CD4-positive, alpha-beta T cell (primary cell): ENCODE data around the gene SACM1L. TPM values are rescaled to one million over a fixed set of nuclear protein-coding genes. Genes with fewer than 3 reads are reported as not detected.

ENCODE experiments used
- ATAC-seq: fragments of 200-7000 bp; cut with Tn5 transposase; one replicate; pipeline ENCODE4 v1.10.0; 2022; ENCODE audit warnings: mild to moderate bottlenecking; ENCODE audit not compliant: poor library complexity
- CTCF ChIA-PET: fragments of 350-600 bp; sonication (Branson Sonifier 250); formaldehyde crosslinking; loops from one replicate; lab custom pipeline; 2021; ENCODE audit warnings: antibody characterized with exemption, inconsistent platforms; lab: Charles Lee
- POLR2A ChIA-PET: fragments of 350-600 bp; sonication (Branson Sonifier 250); formaldehyde crosslinking; loops from one replicate; lab custom pipeline; 2021; ENCODE audit warnings: antibody characterized with exemption, inconsistent platforms; lab: Charles Lee
- DNase-seq, 14 experiments: peaks; one replicate each; pipeline ENCODE4 v3.0.0-alpha.2; 2013 to 2020; ENCODE audit warnings: mixed read lengths in 2 of 14
- H3K27ac ChIP-seq, 2 donors: one replicate each; pipeline versions ENCODE4 v1.5.1 to v1.7.0; 2013; ENCODE audit warnings: low read length in 2 of 2, low read depth in 1 of 2, mild to moderate bottlenecking in 1 of 2
- H3K27me3 ChIP-seq, 2 experiments: 1 replicate in 1 of 2; 2 replicates in 1 of 2; pipeline versions ENCODE4 v1.6.1 to v1.7.0; 2013; ENCODE audit warnings: low read length in 2 of 2, control low read depth in 1 of 2, mild to moderate bottlenecking in 1 of 2, moderate library complexity in 1 of 2; ENCODE audit not compliant: insufficient read depth in 2 of 2, control insufficient read depth in 1 of 2
- H3K36me3 ChIP-seq: one replicate; pipeline ENCODE4 v1.6.1; 2013; ENCODE audit warnings: low read length, control low read depth; ENCODE audit not compliant: insufficient read depth
- H3K4me1 ChIP-seq: one replicate; pipeline ENCODE4 v1.6.1; 2013; ENCODE audit warnings: low read length, control low read depth; ENCODE audit not compliant: insufficient read depth
- H3K4me3 ChIP-seq: one replicate; pipeline ENCODE4 v1.5.1; 2013; ENCODE audit warnings: mild to moderate bottlenecking, low read length, moderate library complexity
- H3K9me3 ChIP-seq, 2 experiments: 1 replicate in 1 of 2; 2 replicates in 1 of 2; pipeline versions ENCODE4 v1.6.1 to v1.7.0; 2013; ENCODE audit warnings: low read length in 2 of 2, mild to moderate bottlenecking in 2 of 2, control low read depth in 1 of 2, moderate library complexity in 1 of 2; ENCODE audit not compliant: control insufficient read depth in 1 of 2, insufficient read depth in 1 of 2
- H3K27ac Mint-ChIP-seq: one replicate; pipeline ENCODE4 v1.8.0; 2020; ENCODE audit warnings: mixed read lengths
- H3K27me3 Mint-ChIP-seq: one replicate; pipeline ENCODE4 v1.8.0; 2021; ENCODE audit warnings: mixed read lengths
- H3K36me3 Mint-ChIP-seq: one replicate; pipeline ENCODE4 v1.8.0; 2021; ENCODE audit warnings: low read depth, mixed read lengths
- H3K4me1 Mint-ChIP-seq: one replicate; pipeline ENCODE4 v1.8.0; 2021; ENCODE audit warnings: low read depth, mixed read lengths
- H3K4me3 Mint-ChIP-seq: one replicate; pipeline ENCODE4 v1.8.0; 2020; ENCODE audit warnings: mild to moderate bottlenecking, mixed read lengths
- H3K9me3 Mint-ChIP-seq: one replicate; pipeline ENCODE4 v1.8.0; 2020; ENCODE audit warnings: mixed read lengths
- CTCF ChIP-seq: fragments of 200-600 bp; IDR thresholded peaks from one replicate; pipeline ENCODE4 v1.8.0; 2022; ENCODE audit warnings: antibody characterized with exemption, mild to moderate bottlenecking
- intact Hi-C, 2 experiments: fragments of 100-400 bp; cut with DNase I in 1 of 2; cut with micrococcal nuclease in 1 of 2; formaldehyde crosslinking; loops; one replicate each; pipeline versions ENCODE4 v1.15.1 to v1.9.0; 2023 to 2025; cut with DNase I, micrococcal nuclease
- total RNA-seq, 174 experiments: library from RNA in 2 of 174; stranded (reverse) in 2 of 174; gene quantifications; one replicate each; pipeline ENCODE4 v1.2.3 and lab custom pipeline; 2021 to 2026

SACM1L gene
- total RNA-seq, 2 experiments from 2014 or later: 41.9 to 44.3 TPM

GRCh38 chr3:45716790-45717336, 27.7 kb downstream of the SACM1L start:
- intact Hi-C loops: no loop called here
- no peak overlapping the region for H3K27ac ChIP-seq
- no peaks in the 10 kb centered on the region for H3K4me1 ChIP-seq
- H3K4me3 Mint-ChIP-seq: no peak overlapping the region
- peaks cover 59% of the 10 kb centered on the region for H3K36me3 ChIP-seq
- H3K27me3 ChIP-seq: no peaks in the 10 kb centered on the region
- no peaks in the 10 kb centered on the region for H3K27me3 Mint-ChIP-seq
- no peak overlapping the region for H3K4me3 ChIP-seq
- peaks cover 85% of the 10 kb centered on the region for H3K36me3 Mint-ChIP-seq
- no peaks in the 10 kb centered on the region for H3K9me3 ChIP-seq
- no peaks in the 10 kb centered on the region for H3K9me3 Mint-ChIP-seq
- TF ChIP-seq CTCF: no peak
- DNase-seq: no peak
- CTCF ChIA-PET: interaction anchor here (0.6 to 1.4 kb wide), 2 partner anchors 11 to 751 kb away, joined by 3 read pairs; no protein-coding TSS in a partner anchor
- no peak for ATAC-seq
- POLR2A ChIA-PET: no interaction called here
- no peak overlapping the region for H3K27ac Mint-ChIP-seq
- peaks cover 18% of the 10 kb centered on the region for H3K4me1 Mint-ChIP-seq

- CTCF ChIA-PET: no interaction called here
- intact Hi-C loops: no loop called here
- Histone ChIP-seq H3K9me3 (no peaks in the 10 kb centered on the region), H3K27ac (no peak overlapping the region), H3K36me3 (peaks cover 63% of the 10 kb centered on the region), H3K27me3 (no peaks in the 10 kb centered on the region), H3K4me3 (no peak overlapping the region), H3K4me1 (no peaks in the 10 kb centered on the region)
- TF ChIP-seq CTCF: no peak
- H3K4me3 Mint-ChIP-seq: no peak overlapping the region
- peaks cover 39% of the 10 kb centered on the region for H3K4me1 Mint-ChIP-seq
- POLR2A ChIA-PET: no interaction called here
- no peak for ATAC-seq
- H3K9me3 Mint-ChIP-seq: no peaks in the 10 kb centered on the region
- DNase-seq: no peak
- peaks cover 89% of the 10 kb centered on the region for H3K36me3 Mint-ChIP-seq
- H3K27ac Mint-ChIP-seq: peak overlapping the region; percentile 7
- H3K27me3 Mint-ChIP-seq: no peaks in the 10 kb centered on the region
These were observed 30.7 kb downstream of the SACM1L start for GRCh38 chr3:45719655-45720487.

- peaks cover 64% of the 10 kb centered on the region for H3K36me3 ChIP-seq
- H3K9me3 ChIP-seq: no peaks in the 10 kb centered on the region
- H3K36me3 Mint-ChIP-seq: peaks cover 88% of the 10 kb centered on the region
- no peak for TF ChIP-seq CTCF
- H3K9me3 Mint-ChIP-seq: no peaks in the 10 kb centered on the region
- no peaks in the 10 kb centered on the region for H3K4me1 ChIP-seq
- H3K4me3 Mint-ChIP-seq: no peak overlapping the region
- ChIA-PET POLR2A (no interaction called here), CTCF (no interaction called here)
- no peak overlapping the region for H3K27ac Mint-ChIP-seq
- no peak overlapping the region for H3K4me3 ChIP-seq
- no peaks in the 10 kb centered on the region for H3K27me3 ChIP-seq
- intact Hi-C loops: no loop called here
- peaks cover 53% of the 10 kb centered on the region for H3K4me1 Mint-ChIP-seq
- DNase-seq (no peak), ATAC-seq (no peak)
- no peaks in the 10 kb centered on the region for H3K27me3 Mint-ChIP-seq
- H3K27ac ChIP-seq: no peak overlapping the region
These were observed 35.7 kb downstream of the SACM1L start for GRCh38 chr3:45724911-45725310.
